ENCODE measurements around the gene PCNP.
"Not testable (repeated sequence)": the region's sequence is repeated elsewhere in the genome, so short reads cannot be mapped to it uniquely, and the experiment has no call there.

The PCNP gene

DNA sequence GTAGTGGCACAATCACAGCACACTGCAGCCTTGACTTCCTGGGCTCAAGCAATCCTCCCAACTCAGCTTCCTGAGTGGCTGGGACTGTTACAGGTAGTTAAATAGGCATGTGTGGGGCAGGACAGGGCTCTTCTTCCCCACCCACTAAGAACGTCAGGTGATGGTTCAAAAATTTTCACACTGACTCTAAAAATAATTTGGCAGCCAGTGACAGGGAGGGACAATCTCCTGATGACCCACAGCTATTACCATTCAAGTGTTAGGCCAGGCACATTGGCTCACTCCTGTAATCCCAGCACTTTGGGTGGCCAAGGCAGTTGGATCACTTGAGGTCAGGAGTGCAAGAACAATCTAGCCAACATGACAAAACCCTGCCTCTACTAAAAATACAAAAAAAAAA, 24.5 kb upstream of the PCNP start:
- Mint-ChIP-seq H3K36me3 (peaks cover 2% of the 10 kb centered on the region), H3K27me3 (no peaks in the 10 kb centered on the region), H3K4me3 (no peak overlapping the region), H3K9me3 (no peaks in the 10 kb centered on the region), H3K27ac (no peak overlapping the region), H3K4me1 (peaks cover 8% of the 10 kb centered on the region)

DNA sequence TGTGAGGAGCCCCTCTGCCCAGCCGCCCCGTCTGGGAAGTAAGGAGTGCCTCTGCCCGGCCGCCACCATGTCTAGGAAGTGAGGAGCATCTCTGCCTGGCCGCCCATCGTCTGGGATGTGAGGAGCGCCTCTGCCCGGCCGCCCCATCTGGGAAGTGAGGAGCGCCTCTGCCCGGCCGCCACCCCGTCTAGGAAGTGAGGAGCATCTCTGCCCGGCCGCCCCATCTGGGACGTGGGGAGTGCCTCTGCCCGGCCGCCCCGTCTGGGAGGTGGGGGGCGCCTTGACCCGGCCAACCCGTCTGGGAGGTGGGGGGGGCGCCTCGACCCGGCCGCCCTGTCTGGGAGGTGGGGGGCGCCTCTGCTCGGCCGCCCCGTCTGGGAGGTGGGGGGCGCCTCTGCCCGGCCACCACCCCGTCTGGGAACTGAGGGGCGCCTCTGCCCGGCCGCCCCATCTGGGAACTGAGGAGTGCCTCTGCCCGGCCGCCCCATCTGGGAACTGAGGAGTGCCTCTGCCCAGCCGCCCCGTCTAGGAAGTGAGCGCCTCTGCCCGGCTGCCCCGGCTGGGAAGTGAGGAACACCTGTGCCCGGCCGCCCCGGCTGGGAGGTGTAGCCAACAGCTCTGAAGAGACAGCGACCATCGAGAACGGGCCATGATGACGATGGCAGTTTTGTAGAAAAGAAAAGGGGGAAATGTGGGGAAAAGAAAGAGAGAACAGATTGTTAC, 22.5 kb upstream of the PCNP start:
- not testable (repeated sequence) for H3K27ac Mint-ChIP-seq, H3K36me3 Mint-ChIP-seq, H3K4me1 Mint-ChIP-seq, H3K9me3 Mint-ChIP-seq, H3K4me3 Mint-ChIP-seq, H3K27me3 Mint-ChIP-seq

DNA sequence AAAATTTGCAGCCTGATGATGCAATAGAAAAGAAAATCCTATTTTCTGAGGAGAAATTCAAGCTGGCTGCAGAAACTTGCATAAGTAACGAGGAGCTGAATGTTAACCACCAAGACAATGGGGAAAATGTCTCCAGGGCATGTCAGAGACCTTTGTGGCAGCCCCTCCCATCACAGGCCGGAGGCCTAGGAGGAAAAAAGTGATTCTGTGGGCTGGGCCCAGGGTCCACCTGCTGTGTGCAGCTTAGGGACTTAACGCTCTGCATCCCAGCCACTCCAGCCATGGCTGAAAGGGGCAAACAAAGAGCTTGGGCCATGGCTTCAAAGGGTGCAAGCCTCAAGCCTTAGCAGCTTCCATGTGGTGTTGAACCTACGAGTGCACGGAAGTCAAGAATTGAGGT, 20.6 kb upstream of the PCNP start:
- not testable (repeated sequence) for H3K4me3 Mint-ChIP-seq

DNA sequence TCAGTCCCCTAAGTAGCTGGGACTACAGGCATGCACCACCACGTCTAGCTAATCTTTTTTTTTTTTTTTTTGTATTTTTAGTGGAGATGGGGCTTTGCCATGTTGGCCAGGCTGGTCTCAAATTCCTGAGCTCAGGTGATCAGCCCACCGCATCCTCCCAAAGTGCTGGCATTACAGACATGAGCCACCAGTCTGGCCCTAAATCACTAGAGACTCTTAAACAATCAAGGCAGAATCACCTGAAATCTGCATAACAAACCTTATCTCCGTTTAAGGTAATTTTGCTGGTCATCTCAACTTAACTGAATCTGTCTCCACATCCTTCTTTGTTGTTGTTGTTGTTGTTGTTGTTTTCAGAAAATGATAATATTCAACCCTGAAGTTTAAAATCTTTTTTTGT, 17.9 kb upstream of the PCNP start:
- Mint-ChIP-seq H3K36me3 (peaks cover 2% of the 10 kb centered on the region), H3K4me3 (no peak overlapping the region), H3K27me3 (peaks cover 2% of the 10 kb centered on the region), H3K9me3 (no peaks in the 10 kb centered on the region), H3K27ac (no peak overlapping the region), H3K4me1 (peaks cover 5% of the 10 kb centered on the region)

More for the DNA sequence above, 20.6 kb upstream of the PCNP start:
- H3K4me1 Mint-ChIP-seq, H3K9me3 Mint-ChIP-seq, H3K36me3 Mint-ChIP-seq, H3K27ac Mint-ChIP-seq, H3K27me3 Mint-ChIP-seq: not testable (repeated sequence)

DNA sequence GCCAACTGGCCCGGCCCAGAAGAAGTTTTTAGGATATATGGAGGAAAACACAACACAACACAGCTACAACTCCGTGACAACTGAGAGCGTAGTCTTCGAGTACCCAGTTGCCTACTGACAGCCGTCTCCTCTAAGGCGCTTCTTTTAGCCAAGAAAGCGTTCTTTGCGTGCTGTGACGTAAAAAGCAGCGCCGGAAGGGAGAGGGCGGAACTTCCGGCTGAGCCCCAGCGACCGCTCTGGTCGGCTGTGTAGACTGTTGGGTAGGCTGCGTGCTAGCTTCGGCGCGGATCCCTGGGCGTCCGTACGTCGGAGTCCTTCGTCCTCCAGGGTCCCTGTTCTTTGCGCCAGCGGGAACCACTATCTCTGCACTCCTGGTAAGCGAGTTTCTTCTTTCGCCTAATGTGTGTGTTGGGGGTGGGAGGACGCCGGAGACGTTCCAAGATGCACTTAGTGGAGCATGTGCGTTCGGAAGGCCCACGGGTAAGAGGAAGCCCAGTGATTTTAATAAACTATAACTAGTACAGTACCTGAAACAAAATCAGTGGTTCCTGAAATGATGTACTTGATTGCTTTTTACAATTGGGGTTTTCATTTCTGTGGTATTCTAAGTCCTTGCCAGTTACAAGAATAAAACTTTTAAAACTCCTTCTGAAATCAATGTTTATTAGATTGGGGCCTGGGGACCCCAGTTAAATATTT, 12.2 kb upstream of the PCNP start, which contains the start of gene TRMT10C:
TRMT10C (plus strand) TSS at position 239 of the 699 bp plus-strand sequence. CDS start 2,914 bp downstream, outside the sequence.
- Mint-ChIP-seq H3K4me3 (peak within 1 kb of the TSS; percentile 99), H3K4me1 (peaks cover 36% of the 10 kb centered on the region)

DNA sequence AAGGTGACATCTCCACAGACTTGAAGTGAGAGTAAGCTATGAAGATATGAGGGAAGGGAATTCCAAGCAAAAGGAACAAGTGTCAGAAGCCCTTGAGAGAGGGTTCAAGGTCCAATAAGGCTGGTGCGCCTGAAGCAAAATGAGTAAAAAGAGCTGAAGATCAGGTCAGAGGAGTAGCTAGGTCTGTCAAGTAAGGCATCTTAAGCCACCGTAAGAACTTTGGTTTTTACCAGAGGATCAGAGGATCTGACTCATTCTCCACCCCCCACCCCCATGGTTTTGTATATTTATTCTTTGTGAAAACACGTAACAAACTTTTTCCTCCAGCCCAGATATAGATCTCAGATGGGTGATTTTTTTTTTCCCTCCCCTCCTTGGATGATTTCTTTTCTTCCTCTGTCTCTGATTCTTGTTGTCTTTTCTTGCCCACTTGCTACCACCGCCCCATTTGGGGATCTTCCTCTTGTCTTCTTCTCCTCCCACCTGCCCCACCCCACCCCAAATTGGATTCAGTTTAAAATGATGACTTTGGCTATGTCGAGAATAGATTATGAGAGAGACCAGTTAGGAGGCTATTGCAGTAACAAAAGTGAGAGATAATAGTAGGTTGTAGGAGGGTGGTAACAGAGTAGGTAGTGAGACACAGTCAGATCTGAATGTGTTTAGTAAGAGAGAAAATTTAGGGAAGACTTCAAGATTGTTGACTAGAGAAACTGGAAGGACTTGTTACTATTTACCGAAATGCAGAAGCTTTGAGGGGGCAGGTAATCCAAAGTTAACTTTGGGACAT, 6.3 kb upstream of the PCNP start:
- Mint-ChIP-seq H3K4me1 (peaks cover 75% of the 10 kb centered on the region), H3K9me3 (no peaks in the 10 kb centered on the region), H3K27me3 (no peaks in the 10 kb centered on the region), H3K36me3 (peaks cover 29% of the 10 kb centered on the region), H3K27ac (peak overlapping the region; percentile 90), H3K4me3 (peak overlapping the region; percentile 56)

More for the DNA sequence above, 12.2 kb upstream of the PCNP start, which contains the start of gene TRMT10C:
- peak within 1 kb of the TSS; percentile 98 for H3K27ac Mint-ChIP-seq
- H3K36me3 Mint-ChIP-seq, result peaks cover 21% of the 10 kb centered on the region
- H3K9me3 Mint-ChIP-seq, result no peaks in the 10 kb centered on the region
- H3K27me3 Mint-ChIP-seq, result no peaks in the 10 kb centered on the region

DNA sequence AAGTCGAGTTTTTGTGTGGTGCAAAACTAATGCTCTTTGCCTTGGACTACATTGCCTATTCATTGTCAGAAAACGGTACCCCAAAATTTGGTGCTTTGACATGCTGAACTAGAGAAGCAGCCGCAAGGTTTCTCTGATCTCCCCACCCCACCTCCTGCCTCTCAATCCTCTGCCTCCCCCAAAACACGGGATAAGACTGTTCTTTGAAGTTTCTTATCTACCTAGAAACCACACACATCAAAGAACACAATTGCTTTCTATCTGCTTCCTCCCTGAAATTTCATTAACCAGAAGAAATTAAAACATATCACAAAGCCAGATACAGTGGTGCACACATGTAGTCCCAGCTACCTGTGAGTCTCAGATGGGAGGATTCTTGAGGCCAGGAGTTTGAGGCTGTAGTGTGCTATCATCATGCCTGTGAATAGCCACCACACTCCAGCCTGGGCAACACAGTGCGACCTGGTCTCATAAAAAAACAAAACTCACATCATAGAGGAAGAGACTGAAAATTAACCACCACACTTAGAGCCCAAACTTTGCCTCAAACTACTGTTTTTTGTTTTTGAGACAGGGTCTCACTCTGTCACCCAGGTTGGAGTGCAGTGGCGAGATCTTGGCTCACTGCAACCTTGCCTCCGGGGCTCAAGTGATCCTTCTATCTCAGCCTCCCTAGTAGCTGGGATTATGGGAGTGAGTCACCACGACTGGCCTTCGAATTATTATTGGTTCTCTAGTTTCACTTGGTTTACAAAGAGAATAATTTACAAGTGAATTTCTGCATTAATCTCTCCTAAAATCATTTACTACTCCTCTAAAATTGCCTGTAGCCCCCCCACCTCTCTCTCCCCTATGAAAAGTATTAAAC, 2.7 kb upstream of the PCNP start:
- peak overlapping the region; percentile 45 for H3K4me3 Mint-ChIP-seq
- H3K27ac Mint-ChIP-seq, result peak overlapping the region; percentile 81

DNA sequence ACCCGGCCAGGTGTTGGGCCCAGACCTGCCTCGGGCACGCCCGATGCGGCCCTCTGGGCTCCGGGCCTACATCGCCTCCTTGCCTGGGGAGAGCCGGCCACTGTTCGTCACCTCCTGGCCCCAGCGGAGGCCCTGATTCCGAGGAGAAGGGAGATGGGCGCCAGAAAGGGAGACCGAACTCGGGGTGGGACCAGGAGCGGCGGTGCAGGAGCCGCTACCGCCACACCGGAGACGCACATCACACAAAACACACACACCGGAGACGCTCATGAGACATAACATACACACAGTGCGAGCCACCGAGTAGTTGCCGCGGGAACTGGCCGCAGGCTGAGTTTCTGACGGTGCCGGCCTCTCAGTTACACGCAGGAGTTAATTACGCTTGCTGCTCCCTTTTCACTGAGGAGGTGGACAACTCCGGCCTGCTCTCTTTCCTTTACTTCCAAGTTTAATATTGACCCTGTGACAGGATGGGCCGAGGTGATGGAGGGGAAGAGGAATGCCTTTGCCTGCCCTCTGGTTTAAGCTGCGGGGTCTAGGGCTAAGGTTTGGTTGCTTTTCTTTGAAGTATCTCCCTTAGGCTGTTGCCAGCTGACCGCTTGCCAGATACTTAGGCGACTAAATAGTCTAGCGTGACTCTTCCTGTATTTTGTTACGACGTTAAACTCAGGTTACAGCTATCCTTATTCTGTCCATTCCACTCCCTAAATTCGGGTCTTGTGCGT, 570 bp downstream of the PCNP start:
- Mint-ChIP-seq H3K27ac (peak overlapping the region; percentile 97), H3K36me3 (peaks cover 5% of the 10 kb centered on the region), H3K4me3 (peak overlapping the region; percentile 97), H3K4me1 (peaks cover 75% of the 10 kb centered on the region), H3K27me3 (no peaks in the 10 kb centered on the region), H3K9me3 (no peaks in the 10 kb centered on the region)

More for the DNA sequence above, 2.7 kb upstream of the PCNP start:
- H3K4me1 Mint-ChIP-seq, result peaks cover 71% of the 10 kb centered on the region
- H3K36me3 Mint-ChIP-seq, result peaks cover 18% of the 10 kb centered on the region
- no peaks in the 10 kb centered on the region for H3K9me3 Mint-ChIP-seq
- H3K27me3 Mint-ChIP-seq, result no peaks in the 10 kb centered on the region

DNA sequence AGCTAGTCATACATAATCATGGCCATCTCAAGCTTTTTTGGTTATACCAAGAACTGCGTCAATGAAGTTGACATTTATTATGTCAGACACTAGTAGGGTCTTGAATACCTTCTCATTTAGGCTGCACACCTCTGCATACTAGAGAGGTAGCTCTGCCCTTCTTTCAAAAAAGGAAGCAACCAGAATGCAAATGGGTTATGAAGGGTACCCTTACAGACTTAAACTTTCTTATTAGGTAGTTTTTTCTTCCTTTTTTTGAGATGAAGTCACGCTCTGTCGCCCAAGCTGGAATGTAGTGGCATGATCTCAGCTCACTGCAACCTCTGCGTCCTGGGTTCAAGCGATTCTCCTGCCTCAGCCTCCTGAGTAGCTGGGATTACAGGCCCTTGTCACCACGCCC, 3.3 kb downstream of the PCNP start:
- Mint-ChIP-seq H3K4me1 (peaks cover 65% of the 10 kb centered on the region), H3K36me3 (peaks cover 5% of the 10 kb centered on the region), H3K27me3 (no peaks in the 10 kb centered on the region), H3K4me3 (peak overlapping the region; percentile 42), H3K9me3 (no peaks in the 10 kb centered on the region), H3K27ac (no peak overlapping the region)

DNA sequence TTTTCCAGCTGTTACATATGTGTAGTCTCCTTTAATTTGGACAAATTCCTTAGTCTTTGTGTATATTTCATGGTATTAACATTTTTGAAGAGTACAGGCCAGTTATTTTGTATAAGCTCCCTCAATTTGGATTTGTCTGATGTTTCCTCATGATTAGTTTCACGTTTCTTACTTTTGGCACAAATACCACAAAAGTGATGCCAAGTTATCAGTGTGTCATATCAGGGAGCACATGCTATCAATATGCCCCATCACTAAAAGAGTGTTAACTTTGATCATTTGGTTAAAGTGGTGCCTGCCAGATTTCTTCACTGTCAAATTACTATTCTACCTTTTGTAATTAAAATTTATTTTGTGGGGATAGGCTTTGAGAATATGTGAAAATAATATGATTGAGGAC, 14.6 kb downstream of the PCNP start:
- H3K9me3 Mint-ChIP-seq, result no peaks in the 10 kb centered on the region
- peaks cover 10% of the 10 kb centered on the region for H3K36me3 Mint-ChIP-seq
- H3K27ac Mint-ChIP-seq, result peak overlapping the region; percentile 51
- H3K27me3 Mint-ChIP-seq, result no peaks in the 10 kb centered on the region
- H3K4me3 Mint-ChIP-seq, result no peak overlapping the region
- H3K4me1 Mint-ChIP-seq, result peaks cover 55% of the 10 kb centered on the region

DNA sequence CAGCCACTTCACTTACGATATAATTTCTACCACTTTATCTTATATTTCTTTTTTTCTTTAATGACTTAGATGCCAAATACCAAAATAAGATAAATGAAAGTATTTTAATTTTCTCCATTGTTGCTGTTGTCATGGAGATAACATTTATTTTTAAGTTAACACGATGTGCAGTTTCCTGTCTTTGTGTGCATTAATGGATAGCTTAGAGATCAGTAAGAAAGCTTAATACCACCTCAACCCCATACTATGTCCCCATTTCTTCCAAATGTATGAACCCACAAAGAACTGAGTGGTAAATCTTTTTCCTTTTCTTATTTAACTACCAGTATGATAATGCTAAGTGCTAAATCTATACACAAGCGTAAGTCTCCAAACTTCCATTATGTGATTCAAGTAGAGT, 17.1 kb downstream of the PCNP start:
- H3K9me3 Mint-ChIP-seq, result no peaks in the 10 kb centered on the region
- H3K4me1 Mint-ChIP-seq, result peaks cover 38% of the 10 kb centered on the region
- H3K4me3 Mint-ChIP-seq, result no peak overlapping the region
- H3K27ac Mint-ChIP-seq, result no peak overlapping the region
- H3K27me3 Mint-ChIP-seq, result no peaks in the 10 kb centered on the region
- peaks cover 11% of the 10 kb centered on the region for H3K36me3 Mint-ChIP-seq

DNA sequence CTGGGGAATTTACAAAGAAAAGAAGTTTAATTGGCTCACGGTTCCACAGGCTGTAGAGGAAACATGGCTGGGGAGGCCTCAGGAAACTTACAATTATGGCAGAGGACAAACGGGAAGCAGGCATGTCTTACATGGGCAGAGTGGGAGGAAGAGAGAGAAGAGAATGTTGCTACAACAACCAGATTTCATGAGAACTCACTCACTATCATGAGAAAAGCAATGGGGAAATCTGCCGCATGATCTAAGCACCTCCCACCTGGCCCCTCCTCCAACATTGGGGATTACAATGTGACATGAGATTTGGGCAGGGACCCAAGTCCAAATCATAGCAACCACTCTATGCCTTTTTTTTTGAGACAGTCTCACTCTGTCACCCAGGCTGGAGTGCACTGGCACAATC, 28.8 kb downstream of the PCNP start:
- Mint-ChIP-seq H3K4me3 (no peak overlapping the region), H3K36me3 (peaks cover 3% of the 10 kb centered on the region), H3K27ac (no peak overlapping the region), H3K4me1 (peaks cover 10% of the 10 kb centered on the region), H3K9me3 (no peaks in the 10 kb centered on the region), H3K27me3 (no peaks in the 10 kb centered on the region)

DNA sequence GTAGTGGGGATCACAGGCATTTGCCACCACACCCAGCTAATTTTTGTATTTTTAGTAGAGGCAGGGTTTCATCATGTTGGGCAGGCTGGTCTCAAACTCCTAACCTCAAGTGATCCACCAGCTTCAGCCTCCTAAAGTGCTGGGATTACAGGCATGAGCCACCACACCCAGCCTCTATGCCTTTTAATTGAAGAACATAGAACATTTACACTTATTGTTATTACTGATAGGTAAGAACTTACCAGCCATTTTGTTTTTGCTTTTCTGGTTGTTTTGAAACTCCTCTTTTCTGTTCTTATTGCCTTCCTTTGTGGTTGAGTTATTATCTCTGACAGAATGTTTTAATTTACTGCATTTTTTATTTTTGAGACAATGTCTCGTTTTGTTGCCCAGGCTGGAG, 29.2 kb downstream of the PCNP start:
- no peak overlapping the region for H3K4me3 Mint-ChIP-seq
- no peaks in the 10 kb centered on the region for H3K27me3 Mint-ChIP-seq

DNA sequence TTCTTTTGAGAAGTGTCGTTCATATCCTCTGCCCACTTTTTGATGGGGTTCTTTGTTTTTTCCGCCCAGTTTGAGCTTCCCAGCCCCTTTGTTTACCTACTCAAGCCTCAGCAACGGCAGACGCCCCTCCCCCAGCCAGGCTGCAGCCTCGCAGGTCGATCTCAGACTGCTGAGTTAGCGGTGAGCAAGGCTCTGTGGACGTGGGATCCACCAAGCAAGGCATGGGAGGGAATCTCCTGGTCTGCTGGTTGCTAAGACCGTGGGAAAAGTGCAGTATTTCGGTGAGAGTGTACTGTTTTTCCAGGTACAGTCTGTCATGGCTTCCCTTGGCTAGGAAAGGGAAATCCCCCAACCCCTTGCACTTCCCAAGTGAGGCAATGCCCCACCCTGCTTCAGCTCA, 31.4 kb downstream of the PCNP start:
- H3K4me3 Mint-ChIP-seq, H3K36me3 Mint-ChIP-seq, H3K27ac Mint-ChIP-seq, H3K4me1 Mint-ChIP-seq, H3K9me3 Mint-ChIP-seq, H3K27me3 Mint-ChIP-seq: not testable (repeated sequence)

More for the DNA sequence above, 29.2 kb downstream of the PCNP start:
- H3K27ac Mint-ChIP-seq, result no peak overlapping the region
- H3K9me3 Mint-ChIP-seq, result no peaks in the 10 kb centered on the region
- H3K4me1 Mint-ChIP-seq, result peaks cover 10% of the 10 kb centered on the region
- peaks cover 3% of the 10 kb centered on the region for H3K36me3 Mint-ChIP-seq

Data from activated naive CD4-positive, alpha-beta T cell treated with anti-CD3 and anti-CD28 coated beads, Interleukin-2, amount 50 U/mL, for 24 hours (primary cell).